Loucy (cell line): ENCODE data around the gene LDLRAD4.

ENCODE experiments used
- H2AFZ ChIP-seq: fragments of 200-600 bp; sonication (generic); 2 replicates; pipeline ENCODE4 v1.6.0; 2016; ENCODE audit warnings: antibody characterized with exemption, mild to moderate bottlenecking, low read length, moderate library complexity
- H3F3A ChIP-seq: fragments of 200-600 bp; 2 replicates; pipeline ENCODE4 v1.6.0; 2016; ENCODE audit warnings: antibody characterized with exemption, low read depth, mild to moderate bottlenecking
- H3K27me3 ChIP-seq: fragments of 200-600 bp; sonication (generic); 2 replicates; pipeline ENCODE4 v1.6.1; 2014; ENCODE audit warnings: low read length, mild to moderate bottlenecking; ENCODE audit not compliant: insufficient read depth, poor library complexity, severe bottlenecking
- H3K36me3 ChIP-seq: fragments of 200-600 bp; sonication (generic); 2 replicates; pipeline ENCODE4 v1.6.1; 2016; ENCODE audit warnings: low read length; ENCODE audit not compliant: insufficient read depth
- H3K4me1 ChIP-seq: fragments of 200-600 bp; sonication (generic); 2 replicates; pipeline ENCODE4 v1.5.1; 2014; ENCODE audit warnings: low read length, mild to moderate bottlenecking; ENCODE audit not compliant: insufficient read depth, poor library complexity, severe bottlenecking
- H3K4me2 ChIP-seq: fragments of 200-600 bp; sonication (generic); 2 replicates; pipeline ENCODE4 v1.6.0; 2014; ENCODE audit warnings: antibody characterized with exemption, low read length, low read depth, mild to moderate bottlenecking; ENCODE audit not compliant: poor library complexity, severe bottlenecking
- H3K4me3 ChIP-seq: fragments of 200-600 bp; sonication (generic); 2 replicates; pipeline ENCODE4 v1.5.1; 2014; ENCODE audit warnings: low read length, mild to moderate bottlenecking, mixed read lengths; ENCODE audit not compliant: poor library complexity, severe bottlenecking
- H3K79me2 ChIP-seq: fragments of 200-600 bp; sonication (generic); 2 replicates; pipeline ENCODE4 v1.6.1; 2014; ENCODE audit warnings: low read length; ENCODE audit not compliant: insufficient read depth
- H3K9ac ChIP-seq: fragments of 200-600 bp; sonication (generic); 2 replicates; pipeline ENCODE4 v1.6.0; 2014; ENCODE audit warnings: mild to moderate bottlenecking, low read depth, low read length, moderate library complexity; ENCODE audit not compliant: poor library complexity, severe bottlenecking
- H3K9me2 ChIP-seq: fragments of 200-600 bp; sonication (generic); replicated peaks from 2 replicates; pipeline ENCODE4 v1.6.1; 2016; ENCODE audit warnings: low read depth, low read length, mixed read lengths
- H3K9me3 ChIP-seq: fragments of 200-600 bp; sonication (generic); 2 replicates; pipeline ENCODE4 v1.6.1; 2014; ENCODE audit warnings: mild to moderate bottlenecking, antibody characterized with exemption, low read length, low read depth; ENCODE audit not compliant: insufficient read depth
- H4K20me1 ChIP-seq: fragments of 200-600 bp; sonication (generic); 2 replicates; pipeline ENCODE4 v1.6.0; 2014; ENCODE audit warnings: antibody characterized with exemption, low read length, mild to moderate bottlenecking; ENCODE audit not compliant: insufficient read depth, poor library complexity, severe bottlenecking
- EZH2phosphoT487 ChIP-seq: fragments of 200-600 bp; IDR thresholded peaks from 2 replicates; pipeline ENCODE4 v1.6.1; 2018; ENCODE audit warnings: antibody characterized with exemption, mild to moderate bottlenecking, moderate library complexity, borderline replicate concordance
- TF ChIP-seq, protein P1 (sequence below): fragments of 200-600 bp; sonication (generic); conservative IDR thresholded peaks from 2 replicates; pipeline ENCODE4 v1.5.1; 2014; ENCODE audit warnings: mild to moderate bottlenecking, antibody characterized with exemption, low read length

LDLRAD4 gene

DNA sequence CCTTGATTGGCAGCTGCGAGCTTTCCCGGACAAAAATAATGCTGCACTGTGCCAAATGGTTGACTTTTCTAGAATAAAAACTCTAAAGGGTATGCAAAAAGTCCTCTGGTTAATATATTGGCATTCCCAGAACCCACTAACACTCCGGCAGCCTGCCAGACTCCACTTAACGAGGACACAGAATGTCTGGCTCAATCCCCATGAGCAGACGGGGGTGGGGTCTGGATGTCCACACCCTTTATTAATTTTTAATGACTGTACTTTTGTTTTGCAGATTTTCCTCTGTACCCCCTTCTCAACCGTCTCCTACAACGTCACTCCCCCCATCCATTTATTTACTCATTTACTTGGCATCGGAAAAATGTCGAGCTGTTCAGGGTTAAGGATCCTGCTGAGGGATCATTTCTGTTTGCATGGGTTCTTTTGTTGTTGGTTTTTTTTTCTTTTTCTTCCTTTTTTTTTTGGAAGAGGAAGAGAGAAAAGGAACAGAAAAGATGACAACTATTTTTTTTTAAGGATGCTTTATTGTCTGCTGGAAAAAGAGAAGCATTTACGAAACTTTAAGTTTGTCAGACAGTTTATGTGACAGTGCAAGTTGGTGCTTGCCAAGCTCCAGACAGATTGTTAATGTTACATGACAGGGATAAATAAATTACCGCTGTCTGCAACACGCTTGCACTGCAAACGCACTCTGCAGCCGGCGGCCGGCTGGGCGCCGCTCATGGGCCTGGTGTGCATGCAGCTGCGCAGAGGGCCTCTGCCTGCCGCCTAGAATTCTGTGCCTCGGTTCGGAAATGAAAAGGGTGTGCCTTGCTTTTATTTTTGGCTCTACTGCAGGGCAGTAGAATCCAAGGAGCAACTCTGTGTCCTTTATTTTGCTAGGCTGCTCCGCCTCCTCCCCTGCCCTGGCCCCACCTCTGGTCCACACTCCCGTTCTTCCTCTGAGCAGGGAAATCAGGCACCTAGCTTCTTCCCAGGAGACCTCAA, 3.6 kb downstream of the LDLRAD4 start:
- H3K4me2 ChIP-seq = peak overlapping the region; percentile 94
- peaks cover 54% of the 10 kb centered on the region for H3K4me1 ChIP-seq
- H3K9me2 ChIP-seq = no peaks in the 10 kb centered on the region
- H3K4me3 ChIP-seq = peak overlapping the region; percentile 12
- H3K9me3 ChIP-seq = no peaks in the 10 kb centered on the region
- H3K27me3 ChIP-seq = no peaks in the 10 kb centered on the region
- peaks cover 9% of the 10 kb centered on the region for H4K20me1 ChIP-seq
- no peak overlapping the region for H2AFZ ChIP-seq
- H3F3A ChIP-seq = no peaks in the 10 kb centered on the region
- H3K9ac ChIP-seq = peak overlapping the region; percentile 8
- TF ChIP-seq EZH2phosphoT487 = no peak
- TF ChIP-seq, protein P1, sequence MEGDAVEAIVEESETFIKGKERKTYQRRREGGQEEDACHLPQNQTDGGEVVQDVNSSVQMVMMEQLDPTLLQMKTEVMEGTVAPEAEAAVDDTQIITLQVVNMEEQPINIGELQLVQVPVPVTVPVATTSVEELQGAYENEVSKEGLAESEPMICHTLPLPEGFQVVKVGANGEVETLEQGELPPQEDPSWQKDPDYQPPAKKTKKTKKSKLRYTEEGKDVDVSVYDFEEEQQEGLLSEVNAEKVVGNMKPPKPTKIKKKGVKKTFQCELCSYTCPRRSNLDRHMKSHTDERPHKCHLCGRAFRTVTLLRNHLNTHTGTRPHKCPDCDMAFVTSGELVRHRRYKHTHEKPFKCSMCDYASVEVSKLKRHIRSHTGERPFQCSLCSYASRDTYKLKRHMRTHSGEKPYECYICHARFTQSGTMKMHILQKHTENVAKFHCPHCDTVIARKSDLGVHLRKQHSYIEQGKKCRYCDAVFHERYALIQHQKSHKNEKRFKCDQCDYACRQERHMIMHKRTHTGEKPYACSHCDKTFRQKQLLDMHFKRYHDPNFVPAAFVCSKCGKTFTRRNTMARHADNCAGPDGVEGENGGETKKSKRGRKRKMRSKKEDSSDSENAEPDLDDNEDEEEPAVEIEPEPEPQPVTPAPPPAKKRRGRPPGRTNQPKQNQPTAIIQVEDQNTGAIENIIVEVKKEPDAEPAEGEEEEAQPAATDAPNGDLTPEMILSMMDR = no peak
- H3K79me2 ChIP-seq = peaks cover 69% of the 10 kb centered on the region
- no peaks in the 10 kb centered on the region for H3K36me3 ChIP-seq

GRCh38 chr18:13222856-13223281, 4.3 kb downstream of the LDLRAD4 start:
- TF ChIP-seq EZH2phosphoT487 = no peak
- TF ChIP-seq, protein P1 = no peak
- no peaks in the 10 kb centered on the region for H3K9me3 ChIP-seq
- no peaks in the 10 kb centered on the region for H3K36me3 ChIP-seq
- peak overlapping the region; percentile 94 for H3K4me2 ChIP-seq
- no peaks in the 10 kb centered on the region for H3F3A ChIP-seq
- no peak overlapping the region for H2AFZ ChIP-seq
- no peaks in the 10 kb centered on the region for H3K9me2 ChIP-seq
- peaks cover 69% of the 10 kb centered on the region for H3K79me2 ChIP-seq
- peak overlapping the region; percentile 12 for H3K4me3 ChIP-seq
- H3K9ac ChIP-seq = peak overlapping the region; percentile 8
- H4K20me1 ChIP-seq = peaks cover 9% of the 10 kb centered on the region
- peaks cover 54% of the 10 kb centered on the region for H3K4me1 ChIP-seq
- H3K27me3 ChIP-seq = no peaks in the 10 kb centered on the region

DNA sequence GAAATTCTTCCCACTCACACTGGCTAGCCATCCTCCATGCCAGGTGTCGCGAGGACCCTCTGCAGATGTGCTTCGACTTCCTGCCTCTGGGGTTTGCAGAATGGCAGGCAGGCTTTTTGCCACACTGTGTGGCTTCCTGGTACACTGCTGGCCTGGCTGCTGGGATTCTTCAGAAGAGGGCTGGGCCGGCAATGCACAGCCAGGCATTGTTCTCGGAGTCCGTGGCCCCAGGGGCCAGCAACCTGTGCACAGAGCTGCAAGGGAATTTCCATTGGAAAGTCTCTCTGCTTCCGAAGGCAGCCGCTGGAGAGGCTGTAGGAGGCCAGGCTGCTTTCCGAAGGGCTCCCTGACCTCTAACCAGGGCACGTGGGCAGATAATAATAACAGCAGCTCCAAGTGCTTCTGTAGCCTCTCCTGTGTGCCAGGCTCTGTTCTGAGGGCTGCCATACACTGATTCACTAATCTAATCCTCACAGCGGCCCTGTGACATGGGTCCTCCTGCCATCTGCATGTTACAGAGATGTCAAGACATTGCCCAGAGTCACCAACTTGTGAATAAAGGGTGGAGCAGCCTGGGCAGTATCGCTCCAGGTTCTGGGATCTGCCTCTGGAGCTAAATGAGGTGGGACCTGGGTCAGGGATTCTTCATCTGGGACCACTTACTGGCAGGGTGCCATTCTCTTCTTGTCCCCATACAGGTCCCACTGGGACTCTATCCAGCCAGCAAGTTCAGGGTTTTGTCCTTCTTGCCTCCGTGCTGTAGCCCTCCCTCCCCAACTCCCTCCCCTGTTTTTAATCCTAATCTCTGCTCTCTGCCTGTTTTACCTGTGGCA, 5.0 kb downstream of the LDLRAD4 start:
- Histone ChIP-seq H3K27me3 (no peaks in the 10 kb centered on the region), H3K9me2 (no peaks in the 10 kb centered on the region), H3K9me3 (no peaks in the 10 kb centered on the region), H3K9ac (peak overlapping the region; percentile 8), H3K4me1 (peaks cover 54% of the 10 kb centered on the region), H3F3A (no peaks in the 10 kb centered on the region), H3K4me2 (peak overlapping the region; percentile 94), H4K20me1 (peaks cover 9% of the 10 kb centered on the region), H3K4me3 (no peak overlapping the region), H3K79me2 (peaks cover 69% of the 10 kb centered on the region), H3K36me3 (no peaks in the 10 kb centered on the region), H2AFZ (no peak overlapping the region)
- TF ChIP-seq EZH2phosphoT487 = no peak
- TF ChIP-seq, protein P1 = no peak
